RWPE1 (cell line): ENCODE data around the gene ARSB.
A peak's percentile ranks its signal among the peaks of the same experiment; 100 is the strongest.

Experiments used
- CTCF ChIA-PET: fragments of 350-600 bp; sonication (Branson Sonifier 250); formaldehyde crosslinking; extraction: SDS; loops from one replicate; lab custom pipeline; 2021; lab: Yijun Ruan, JAX
- POLR2A ChIA-PET: fragments of 400-600 bp; formaldehyde crosslinking; extraction: SDS; loops from one replicate; lab custom pipeline; 2020; ENCODE audit warnings: antibody characterized with exemption; ENCODE audit not compliant: low non-redundant PET; lab: Yijun Ruan, JAX
- DNase-seq: peaks from one replicate; pipeline ENCODE4 v3.0.0; 2012; ENCODE audit warnings: low spot score
- H3K27ac ChIP-seq: fragments of 450-650 bp; 2 replicates; pipeline ENCODE4 v1.5.1; 2017
- TF ChIP-seq, protein P1 (sequence below): fragments of 450-650 bp; conservative IDR thresholded peaks from 2 replicates; pipeline ENCODE4 v1.5.1; 2017; ENCODE audit warnings: low read depth, mild to moderate bottlenecking

The ARSB gene

DNA sequence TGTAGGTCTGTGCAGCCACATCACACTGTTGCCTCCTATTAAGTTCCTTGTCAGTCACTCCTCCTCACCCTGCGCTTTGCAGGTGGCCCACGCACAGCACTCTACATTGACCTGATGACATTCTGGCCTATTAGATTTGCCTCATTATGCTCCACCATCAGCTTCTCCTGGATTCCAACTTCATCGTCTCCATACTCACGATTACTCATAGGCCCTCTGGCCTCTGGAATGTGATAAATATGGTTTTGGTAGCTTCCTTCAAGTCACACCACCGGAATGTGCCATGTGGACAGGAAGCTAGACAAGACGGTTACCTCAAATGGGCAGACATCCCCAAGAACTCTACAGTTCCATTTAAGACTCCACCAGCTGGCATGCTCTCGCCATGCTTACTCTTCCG, 178.6 kb downstream of the ARSB start:
- ChIA-PET CTCF (interaction anchor here (0.6 to 0.9 kb wide), 2 partner anchors 26 to 50 kb away, joined by 3 read pairs; no protein-coding TSS in a partner anchor), POLR2A (no interaction called here)
- DNase-seq, result peak; percentile 44
- no peak overlapping the region for H3K27ac ChIP-seq
- TF ChIP-seq, protein P1, sequence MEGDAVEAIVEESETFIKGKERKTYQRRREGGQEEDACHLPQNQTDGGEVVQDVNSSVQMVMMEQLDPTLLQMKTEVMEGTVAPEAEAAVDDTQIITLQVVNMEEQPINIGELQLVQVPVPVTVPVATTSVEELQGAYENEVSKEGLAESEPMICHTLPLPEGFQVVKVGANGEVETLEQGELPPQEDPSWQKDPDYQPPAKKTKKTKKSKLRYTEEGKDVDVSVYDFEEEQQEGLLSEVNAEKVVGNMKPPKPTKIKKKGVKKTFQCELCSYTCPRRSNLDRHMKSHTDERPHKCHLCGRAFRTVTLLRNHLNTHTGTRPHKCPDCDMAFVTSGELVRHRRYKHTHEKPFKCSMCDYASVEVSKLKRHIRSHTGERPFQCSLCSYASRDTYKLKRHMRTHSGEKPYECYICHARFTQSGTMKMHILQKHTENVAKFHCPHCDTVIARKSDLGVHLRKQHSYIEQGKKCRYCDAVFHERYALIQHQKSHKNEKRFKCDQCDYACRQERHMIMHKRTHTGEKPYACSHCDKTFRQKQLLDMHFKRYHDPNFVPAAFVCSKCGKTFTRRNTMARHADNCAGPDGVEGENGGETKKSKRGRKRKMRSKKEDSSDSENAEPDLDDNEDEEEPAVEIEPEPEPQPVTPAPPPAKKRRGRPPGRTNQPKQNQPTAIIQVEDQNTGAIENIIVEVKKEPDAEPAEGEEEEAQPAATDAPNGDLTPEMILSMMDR, result no peak

DNA sequence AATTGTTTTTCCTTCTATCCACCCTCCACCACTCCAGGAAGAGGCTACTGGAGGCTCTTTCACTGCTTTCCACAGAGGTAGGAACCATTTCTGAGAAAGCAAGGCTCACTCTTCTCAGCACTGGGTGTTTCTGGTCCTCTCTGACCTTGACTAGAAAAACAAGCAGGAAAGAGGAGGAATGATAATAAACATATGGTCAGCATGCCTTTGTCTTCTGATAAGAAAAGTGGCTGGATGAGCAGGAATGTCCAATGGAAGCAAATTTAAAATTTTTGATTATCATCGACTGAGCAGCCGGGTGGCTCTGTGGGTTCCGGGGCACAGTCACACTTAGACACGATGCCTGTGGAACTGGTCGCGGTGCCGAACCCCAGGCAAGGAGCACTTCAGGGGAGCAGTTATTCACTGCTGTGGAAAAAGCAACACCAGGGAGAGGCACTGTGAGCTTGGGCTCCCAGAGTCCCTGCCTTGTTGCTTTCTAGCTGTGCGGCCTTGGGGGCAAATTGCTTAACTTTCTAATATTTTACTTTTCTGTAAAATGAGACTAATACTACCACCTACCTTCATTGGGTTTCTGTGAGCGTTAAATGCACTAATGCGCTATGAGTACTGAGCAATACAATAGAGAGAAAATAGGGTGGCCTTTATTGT, 179.5 kb downstream of the ARSB start:
- ChIA-PET POLR2A (no interaction called here), CTCF (no interaction called here)
- no peak for DNase-seq
- TF ChIP-seq, protein P1, result no peak
- no peak overlapping the region for H3K27ac ChIP-seq

GRCh38 chr5:78804995-78805394, 180.1 kb downstream of the ARSB start:
- CTCF ChIA-PET, result no interaction called here
- no peak overlapping the region for H3K27ac ChIP-seq
- POLR2A ChIA-PET, result no interaction called here
- no peak for DNase-seq
- TF ChIP-seq, protein P1, result no peak

- DNase-seq, result no peak
- ChIA-PET POLR2A (no interaction called here), CTCF (interaction anchor here (0.6 kb wide), 1 partner anchor 387 kb away, joined by 3 read pairs; no protein-coding TSS in a partner anchor)
- H3K27ac ChIP-seq, result no peak overlapping the region
- TF ChIP-seq, protein P1, result no peak
These were observed 181.2 kb downstream of the ARSB start for GRCh38 chr5:78803941-78804340.

- DNase-seq, result no peak
- no peak overlapping the region for H3K27ac ChIP-seq
- ChIA-PET CTCF (no interaction called here), POLR2A (no interaction called here)
- TF ChIP-seq, protein P1, result no peak
These were observed 181.8 kb downstream of the ARSB start for GRCh38 chr5:78803353-78803752.

DNA sequence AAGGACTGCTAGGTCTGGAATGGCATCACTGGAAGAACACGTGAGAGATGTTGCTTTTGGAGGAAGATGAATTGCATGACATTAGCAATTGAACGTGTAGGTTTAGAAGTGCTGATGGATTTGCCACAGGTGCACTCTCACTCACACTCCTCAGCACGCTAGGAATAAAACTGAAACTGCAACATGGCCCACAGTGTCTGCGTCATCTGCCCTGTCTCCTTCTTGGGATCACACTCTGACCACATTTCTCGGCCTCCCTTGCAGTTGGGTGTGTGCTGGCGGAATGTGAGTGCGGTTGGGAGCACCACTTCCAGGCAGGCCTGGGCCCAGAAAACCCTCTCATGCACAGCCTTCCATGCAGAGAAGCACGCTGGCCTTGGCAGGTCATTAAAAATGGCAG, 183.7 kb downstream of the ARSB start:
- POLR2A ChIA-PET, result no interaction called here
- DNase-seq, result no peak
- CTCF ChIA-PET, result no interaction called here
- TF ChIP-seq, protein P1, result no peak
- no peak overlapping the region for H3K27ac ChIP-seq
